GM19193 (cell line): ENCODE data around the gene PDE4B.

ENCODE experiments used
- POLR2A ChIP-seq: IDR thresholded peaks from 4 replicates; pipeline ENCODE4 v1.6.1; 2011; ENCODE audit not compliant: insufficient read depth, insufficient read length; ENCODE audit errors: extremely low read depth

Gene PDE4B

DNA sequence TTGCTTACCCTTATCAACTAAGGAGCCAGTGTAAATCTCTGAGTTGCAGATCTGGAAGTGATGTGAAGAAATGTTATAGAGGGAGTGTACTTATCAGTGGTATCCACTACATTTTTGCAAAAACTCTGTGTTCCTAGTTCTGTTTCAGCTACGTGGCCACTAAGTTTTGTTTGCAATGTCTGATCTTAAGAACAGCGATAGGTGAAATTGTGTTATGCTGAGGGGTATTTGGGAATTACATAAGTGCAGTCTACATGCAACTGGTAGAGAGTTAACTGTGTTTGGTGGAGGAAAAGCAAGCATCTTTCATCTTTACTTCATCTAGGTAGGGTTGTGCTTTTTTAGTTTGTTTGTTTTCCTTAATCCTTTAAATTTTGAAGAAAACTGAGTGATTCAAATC lies 542.4 kb downstream of the PDE4B start:
- TF ChIP-seq POLR2A, result peak; percentile 18

DNA sequence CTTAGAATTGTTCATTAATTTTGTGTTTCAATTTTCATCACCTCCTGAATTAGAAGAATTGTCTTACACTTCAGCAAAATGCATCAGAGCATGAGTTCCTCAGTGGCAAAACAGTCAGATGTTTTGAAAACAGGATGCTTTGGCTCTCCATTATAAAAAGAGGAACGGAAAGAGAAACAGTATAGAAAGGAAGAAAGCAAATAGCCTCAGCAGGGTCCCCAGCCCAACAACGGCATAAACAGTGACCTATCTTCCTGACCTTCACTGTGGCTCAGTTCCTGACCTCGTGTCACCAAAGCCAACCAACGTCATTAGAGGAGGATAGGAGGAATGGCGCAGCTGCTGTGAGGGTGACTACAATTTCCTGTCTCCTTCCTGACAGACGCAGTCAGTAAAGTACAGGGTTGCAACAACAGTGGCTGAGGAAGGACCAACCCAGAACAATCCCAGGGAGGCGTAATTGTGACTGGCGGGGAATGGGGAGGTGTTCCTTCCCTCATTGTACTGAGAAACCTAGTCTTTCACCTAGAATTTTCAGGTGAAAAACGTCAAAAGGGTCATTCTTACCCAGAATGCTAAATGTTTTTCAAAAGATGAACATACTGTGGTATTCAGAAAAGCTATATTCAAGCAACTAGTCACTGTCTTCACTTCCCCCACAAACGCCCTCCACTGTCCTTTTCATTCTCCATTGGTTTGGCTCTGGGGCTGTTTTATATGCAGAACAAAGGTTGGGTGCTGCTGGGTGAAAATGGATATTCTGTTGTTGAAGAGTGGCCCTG lies 543.4 kb downstream of the PDE4B start:
- TF ChIP-seq POLR2A, result peak; percentile 73

DNA sequence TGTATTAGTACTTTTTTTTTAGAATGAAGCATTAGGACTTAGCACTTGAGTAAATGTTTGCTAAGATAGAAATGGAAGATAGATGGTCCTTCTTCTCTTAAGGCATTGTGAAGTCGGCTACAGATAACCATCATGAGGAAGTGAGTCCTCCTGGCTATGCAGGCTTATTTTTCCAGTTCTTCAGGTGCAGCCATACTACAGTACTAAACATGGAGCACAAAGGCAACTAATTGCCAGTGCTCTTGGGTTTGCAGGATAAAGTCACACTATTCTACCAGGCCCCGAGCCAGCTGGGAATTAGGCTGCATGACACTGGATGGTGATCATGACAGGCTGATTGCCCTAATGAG lies 543.9 kb downstream of the PDE4B start:
- peak; percentile 4 for TF ChIP-seq POLR2A

DNA sequence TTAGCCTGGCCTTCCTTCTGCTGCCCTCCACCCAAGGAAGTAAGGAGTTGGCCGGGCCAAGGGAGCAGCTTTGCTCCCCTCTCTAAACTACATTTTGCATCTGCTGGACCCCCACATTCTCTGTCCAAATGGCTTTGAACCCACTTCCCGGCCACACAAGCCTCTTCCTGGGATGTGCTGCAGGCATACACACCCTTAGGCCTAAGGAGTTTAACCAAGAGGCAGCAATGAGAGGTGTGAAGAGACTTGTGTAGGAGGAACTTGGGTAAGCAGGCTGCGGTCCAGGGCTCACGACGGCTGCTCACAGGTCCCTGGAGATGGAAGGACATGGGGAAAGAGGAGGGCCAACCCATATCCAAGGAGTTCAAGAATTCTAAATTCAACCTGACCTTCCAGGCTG lies 544.6 kb downstream of the PDE4B start:
- peak; percentile 4 for TF ChIP-seq POLR2A

DNA sequence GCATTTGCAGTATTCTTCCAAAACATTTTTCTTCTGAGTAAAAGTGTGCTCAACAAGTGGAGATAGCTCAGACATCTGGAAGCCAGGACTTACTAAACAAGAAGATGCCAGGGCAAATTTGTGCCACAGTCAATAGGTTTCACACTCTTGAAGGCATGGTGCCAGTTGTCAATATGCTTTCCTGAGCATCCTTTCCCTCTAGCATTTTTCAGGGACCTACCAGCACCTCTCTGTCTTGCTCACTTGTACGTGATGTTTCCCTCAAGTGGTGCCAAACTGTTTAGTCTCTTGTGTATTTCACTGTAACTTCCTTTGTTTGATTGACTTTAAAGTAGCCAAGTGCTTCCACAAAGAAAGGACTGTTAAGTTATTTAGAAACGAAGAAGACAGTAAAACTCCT lies 547.2 kb downstream of the PDE4B start:
- no peak for TF ChIP-seq POLR2A

DNA sequence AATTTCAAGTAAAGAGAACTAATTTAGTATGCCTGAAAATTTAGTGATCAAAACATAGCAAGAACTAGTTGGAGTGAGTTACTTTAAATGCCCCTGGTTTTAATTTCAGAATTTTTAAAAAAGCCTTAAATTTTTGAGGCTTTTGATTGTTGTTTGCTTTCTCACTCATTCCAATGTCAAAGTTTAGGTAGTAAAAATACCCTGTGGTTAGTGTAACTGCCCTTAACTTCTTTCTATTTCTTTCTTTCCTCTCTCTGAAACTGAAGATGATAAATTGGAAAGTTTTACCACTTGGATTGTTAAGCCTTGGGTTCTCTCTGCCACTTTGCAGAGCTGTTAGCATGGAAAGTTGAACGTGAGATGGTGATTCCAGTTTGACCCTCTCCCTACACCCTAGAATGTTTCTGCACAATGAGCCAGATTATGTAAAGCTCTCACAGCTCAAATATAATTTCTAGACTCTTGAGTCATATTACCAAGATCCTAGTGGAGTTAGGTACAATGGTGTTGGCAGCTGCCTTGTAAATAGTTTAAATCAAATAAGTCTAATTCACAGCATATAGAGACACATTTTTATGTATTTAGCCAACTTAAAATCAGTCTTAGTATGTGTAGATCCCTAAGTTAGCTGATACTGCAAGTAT lies 548.9 kb downstream of the PDE4B start:
- no peak for TF ChIP-seq POLR2A

DNA sequence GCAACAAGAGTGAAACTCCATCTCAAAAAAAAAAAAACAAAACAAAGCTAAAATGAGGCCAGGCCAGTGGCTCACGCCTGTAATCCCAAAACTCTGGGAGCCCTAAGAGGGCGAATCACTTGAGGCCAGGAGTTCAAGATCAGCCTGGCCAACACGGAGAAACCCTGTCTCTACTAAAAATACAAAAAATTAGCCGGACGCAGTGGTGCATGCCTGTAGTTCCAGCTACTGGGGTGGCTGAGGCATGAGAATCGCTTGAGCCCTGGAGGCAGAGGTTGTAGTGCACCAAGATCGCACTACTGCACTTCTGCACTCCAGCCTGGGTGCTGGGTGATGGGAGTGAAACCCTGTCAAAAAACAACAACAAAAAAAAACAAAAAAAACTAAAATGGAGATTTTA lies 550.0 kb downstream of the PDE4B start:
- no peak for TF ChIP-seq POLR2A

DNA sequence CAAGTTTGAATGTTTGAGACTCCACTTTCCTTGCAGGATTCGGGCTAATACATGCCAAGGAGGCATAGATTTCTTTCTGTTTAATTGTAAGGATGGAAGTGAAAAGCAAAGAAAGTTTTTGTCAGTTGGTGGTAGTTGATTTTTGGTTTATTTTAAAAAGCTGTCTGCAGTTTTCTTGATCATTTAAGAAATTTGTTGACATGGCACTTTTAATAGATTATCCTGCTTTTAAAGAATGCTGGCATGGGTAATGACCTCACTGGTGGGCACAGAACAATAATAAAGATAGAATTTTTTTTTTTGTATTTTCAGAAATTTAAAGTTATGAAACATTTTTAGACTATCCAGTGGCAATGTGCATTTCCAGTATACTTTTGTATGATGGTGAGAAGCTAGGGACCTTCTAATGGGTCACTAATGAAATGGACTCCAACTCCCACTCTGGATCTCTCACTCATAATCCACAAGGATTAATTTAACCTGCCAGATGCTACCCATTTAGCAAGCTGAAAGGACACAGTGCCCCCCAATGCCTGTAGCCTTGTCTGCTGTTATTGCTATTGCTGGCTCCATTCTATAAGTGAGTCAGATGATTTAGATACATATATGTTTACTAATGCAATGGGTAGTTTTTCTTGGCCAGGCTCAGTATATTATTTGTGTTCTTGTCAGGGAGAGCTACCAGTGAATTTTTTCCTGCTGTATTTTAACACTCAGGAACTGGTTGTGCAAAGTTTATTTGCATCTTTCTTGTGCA lies 551.1 kb downstream of the PDE4B start:
- TF ChIP-seq POLR2A, result no peak

DNA sequence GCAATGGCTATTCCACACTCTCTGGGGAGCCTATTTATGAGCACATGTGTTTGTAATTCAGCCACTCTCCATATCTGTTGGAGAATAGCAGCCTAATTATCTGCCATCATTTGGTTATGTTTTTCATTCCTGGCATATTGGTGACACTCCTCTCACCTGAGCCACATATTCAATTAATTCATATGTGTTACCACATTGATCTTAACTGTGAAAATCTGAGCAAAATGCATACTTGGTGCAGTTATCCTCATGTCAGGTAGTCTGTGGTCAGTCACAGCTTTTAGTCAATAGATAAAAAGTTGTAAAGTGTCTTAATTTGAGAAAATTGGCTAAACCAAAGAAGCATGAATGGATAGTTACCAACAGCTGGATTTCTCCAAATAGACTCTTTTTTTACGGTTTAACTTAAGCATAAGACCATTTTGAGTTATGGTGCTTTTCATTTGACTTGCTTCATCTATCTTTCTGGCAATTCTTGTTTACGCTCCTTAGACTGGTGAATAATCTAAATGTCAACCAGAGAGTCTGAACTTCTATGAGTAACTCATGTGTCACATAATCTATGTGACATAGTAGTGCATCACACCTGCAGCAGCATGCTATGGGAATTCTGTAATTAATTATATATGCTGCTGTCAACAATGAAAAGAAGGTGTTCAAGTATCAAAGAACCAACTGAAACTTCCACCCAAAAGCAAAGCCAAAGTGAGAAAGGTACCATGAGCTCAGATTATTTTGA lies 553.5 kb downstream of the PDE4B start:
- no peak for TF ChIP-seq POLR2A

DNA sequence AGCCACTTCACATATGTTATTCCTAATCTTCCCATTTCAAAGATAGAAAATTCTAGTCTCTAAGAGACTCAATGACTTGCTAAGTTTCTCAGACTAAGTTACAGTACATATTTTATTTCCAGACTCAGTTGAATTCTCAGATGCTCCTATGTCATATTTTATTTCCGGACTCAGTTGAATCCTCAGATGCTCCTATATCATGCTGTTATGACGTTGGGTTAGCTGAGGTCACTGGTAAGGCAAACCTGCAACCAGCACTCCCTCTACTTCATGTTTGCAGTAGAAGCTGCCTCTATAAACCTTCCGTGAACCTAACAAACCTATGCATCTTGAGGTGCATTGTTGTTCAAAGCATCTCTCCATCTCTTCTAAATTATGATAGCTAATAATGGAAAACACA lies 554.2 kb downstream of the PDE4B start:
- no peak for TF ChIP-seq POLR2A

DNA sequence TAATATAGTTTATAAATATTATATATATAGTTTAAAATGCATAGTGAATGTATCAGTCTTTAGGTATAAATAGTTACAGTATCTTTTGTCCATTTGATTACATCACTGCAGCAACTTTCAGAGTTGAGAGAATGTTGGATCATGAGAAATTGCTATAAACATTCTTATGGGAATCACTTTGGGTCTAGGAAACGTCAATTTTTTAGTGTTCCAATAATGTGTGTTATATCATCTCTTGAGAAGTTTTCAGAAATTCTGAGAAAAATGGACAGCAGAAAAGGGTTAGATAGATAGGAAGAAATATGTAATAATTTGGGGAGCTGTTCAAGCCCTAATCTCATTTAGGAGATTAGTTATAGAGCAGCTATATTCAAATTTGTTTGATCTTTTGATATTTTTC lies 556.1 kb downstream of the PDE4B start:
- TF ChIP-seq POLR2A, result no peak

DNA sequence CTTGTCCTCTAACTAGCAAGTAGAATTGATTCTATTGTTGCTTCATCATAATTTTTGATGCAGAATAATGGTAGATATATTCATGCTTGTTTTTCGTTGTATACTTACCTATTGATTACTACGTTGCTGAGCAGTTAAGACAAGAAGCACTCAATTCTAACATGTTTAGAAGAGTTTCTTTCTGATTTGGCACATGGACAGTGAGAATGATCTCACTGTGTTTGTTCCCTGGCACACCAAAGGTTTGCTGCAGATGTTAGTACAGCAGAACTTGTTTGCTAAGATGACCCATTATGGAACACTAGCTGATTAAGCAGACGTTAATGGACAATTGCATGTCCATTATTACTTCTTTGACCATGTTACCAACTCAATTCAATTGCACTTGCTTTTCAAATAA lies 556.5 kb downstream of the PDE4B start:
- no peak for TF ChIP-seq POLR2A

DNA sequence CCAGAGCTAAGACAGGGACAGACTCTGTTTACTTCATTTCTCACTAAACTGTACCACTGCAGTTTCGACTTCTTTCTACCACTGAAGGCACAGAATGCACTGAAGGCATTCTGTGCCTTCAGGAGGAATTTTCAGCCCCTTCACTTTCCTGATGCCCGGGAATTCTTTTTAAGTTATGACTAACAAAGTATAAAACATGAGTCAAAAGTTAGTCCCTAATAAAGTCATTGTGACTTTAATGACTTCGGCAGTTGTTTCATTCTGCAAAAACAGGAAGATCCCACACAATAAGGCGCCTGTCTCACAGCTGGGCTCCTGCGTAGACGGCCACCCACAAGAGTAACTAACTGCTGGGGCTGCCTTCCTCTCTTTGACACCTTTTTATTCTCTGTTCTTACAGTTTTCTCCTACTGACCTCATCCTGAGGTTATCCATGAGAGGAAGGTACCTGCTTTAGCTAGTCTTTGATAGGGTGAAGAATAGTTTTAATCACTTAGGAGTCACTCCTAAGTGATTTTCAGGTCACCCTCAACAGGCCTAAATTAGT lies 557.4 kb downstream of the PDE4B start:
- TF ChIP-seq POLR2A, result no peak

DNA sequence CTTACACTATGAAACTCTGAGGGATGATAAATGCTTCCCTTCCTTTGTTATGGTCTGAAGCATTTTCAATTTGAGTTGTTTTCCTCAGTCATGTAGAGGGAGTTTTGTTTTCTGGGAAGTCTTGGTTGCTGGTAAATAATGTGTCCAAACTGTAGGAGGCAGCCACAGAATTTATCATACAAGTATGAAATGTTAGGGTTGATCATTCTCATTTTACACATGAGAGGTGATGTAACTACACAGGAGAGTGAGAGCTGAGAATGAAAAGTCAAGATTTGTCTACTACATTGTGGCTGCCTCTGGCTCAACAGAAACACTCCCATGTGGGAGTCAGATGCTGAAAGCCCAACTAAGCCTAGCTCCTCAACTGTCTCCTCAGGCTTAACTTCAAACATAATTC lies 558.8 kb downstream of the PDE4B start:
- no peak for TF ChIP-seq POLR2A

DNA sequence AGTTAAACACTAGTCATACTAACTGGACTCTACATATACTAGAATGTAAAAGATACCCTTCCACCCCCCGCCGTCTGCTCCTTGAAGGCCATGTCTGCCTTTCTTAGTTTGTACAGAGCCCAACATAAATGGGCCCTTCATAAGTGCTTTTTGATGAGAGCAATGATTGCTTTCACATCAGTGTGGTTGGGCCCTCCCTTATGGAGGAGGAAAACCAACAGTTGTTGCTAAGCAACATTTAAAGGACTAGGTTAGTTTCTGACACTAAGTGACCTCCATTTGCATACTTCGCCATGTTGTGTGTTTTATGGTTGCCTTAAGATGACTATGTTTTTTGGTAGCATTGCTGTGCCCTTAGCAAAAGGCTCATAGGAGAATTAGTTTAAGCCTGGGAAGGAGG lies 559.2 kb downstream of the PDE4B start:
- no peak for TF ChIP-seq POLR2A
